Measurements from ENCODE around the gene ARHGAP28. TPM values are rescaled to one million over a fixed set of nuclear protein-coding genes. Genes with fewer than 3 reads are reported as not detected.

ARHGAP28 gene
- total RNA-seq, 1 experiment from 2014 or later = 9.2 TPM

DNA sequence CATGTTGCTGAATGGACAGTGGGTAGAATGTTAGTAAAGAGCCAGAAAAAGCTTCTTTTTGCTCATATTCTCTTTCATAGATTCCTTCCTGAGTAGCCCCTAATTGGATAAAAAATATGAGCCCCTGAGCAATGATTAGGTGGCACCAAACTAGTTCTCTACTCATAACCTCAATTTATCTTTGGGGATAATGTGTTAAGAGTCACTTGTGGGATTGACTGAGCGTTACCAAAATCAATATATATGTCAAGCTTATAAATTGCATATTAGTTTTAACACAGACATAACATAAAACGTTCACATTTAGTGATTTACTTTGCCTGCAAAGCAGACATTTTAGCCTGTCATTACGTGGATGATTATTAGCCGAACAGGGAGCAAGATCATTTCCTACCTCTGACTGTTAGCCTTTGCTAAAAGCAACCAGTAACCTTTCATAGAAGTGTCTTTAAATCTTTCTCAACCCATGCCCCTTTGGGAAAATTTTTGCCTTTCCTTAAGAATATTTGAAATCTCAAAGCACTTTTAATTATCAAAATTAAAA is 85.4 kb downstream of the ARHGAP28 start:
- Histone ChIP-seq H3K79me1 (ENCODE audit: insufficient read depth, low read depth, low read length, poor library complexity, severe bottlenecking) (no peaks in the 10 kb centered on the region), H2BK120ac (ENCODE audit: low read depth, low read length, poor library complexity, severe bottlenecking) (no peak overlapping the region), H4K20me1 (ENCODE audit: control insufficient read depth, insufficient read depth, insufficient read length) (no peaks in the 10 kb centered on the region), H3K56ac (ENCODE audit: insufficient read length, low read depth, low read length) (no peak overlapping the region), H3K79me2 (ENCODE audit: insufficient read depth, low read length) (no peaks in the 10 kb centered on the region), H3K9me3 (ENCODE audit: control insufficient read depth, low read depth, low read length) (no peaks in the 10 kb centered on the region), H2BK12ac (ENCODE audit: insufficient read length, low read depth, low read length) (no peak overlapping the region), H2BK5ac (ENCODE audit: insufficient read length, low read length) (no peak overlapping the region), H3K4me2 (ENCODE audit: insufficient read depth, insufficient read length, low read length) (no peak overlapping the region), H2AFZ (ENCODE audit: low read length) (no peak overlapping the region), H4K5ac (ENCODE audit: insufficient read length, low read depth, low read length) (no peak overlapping the region), H3K23me2 (ENCODE audit: insufficient read length, low read depth, low read length, poor library complexity, severe bottlenecking) (no peaks in the 10 kb centered on the region), H3K14ac (ENCODE audit: insufficient read depth, low read length) (no peak overlapping the region), H3K9ac (ENCODE audit: extremely low read depth, insufficient read length, low read length) (no peak overlapping the region), H3K23ac (ENCODE audit: insufficient read length, low read depth, low read length) (no peak overlapping the region), H3K4ac (ENCODE audit: low read depth, low read length) (no peak overlapping the region), H2AK5ac (ENCODE audit: insufficient read length, low read length) (no peak overlapping the region), H4K8ac (replicated peaks; ENCODE audit: insufficient read length, low read depth, low read length) (no peak overlapping the region), H4K91ac (ENCODE audit: insufficient read length, low read depth, low read length) (no peak overlapping the region), H2BK20ac (ENCODE audit: low read depth, low read length, poor library complexity, severe bottlenecking) (no peak overlapping the region), H3K4me1 (ENCODE audit: insufficient read depth, low read length) (no peaks in the 10 kb centered on the region; the same call in 1 of the 2 replicates), H3K27ac (ENCODE audit: insufficient read length, low read depth, low read length) (no peak overlapping the region), H3K18ac (ENCODE audit: insufficient read length, low read depth, low read length) (no peak overlapping the region), H3K27me3 (ENCODE audit: insufficient read depth, low read length) (no peaks in the 10 kb centered on the region), H3T11ph (ENCODE audit: low read length) (no peak overlapping the region), H2BK15ac (ENCODE audit: low read depth, low read length) (no peak overlapping the region)
- DNase-seq = no peak
- peaks cover 13 to 16% of the 10 kb centered on the region in 2 experiments for H3K4me1 Mint-ChIP-seq
- no peak for TF ChIP-seq CTCF (conservative IDR thresholded peaks at IDR 0.05)
- H3K9me3 Mint-ChIP-seq = no peaks in the 10 kb centered on the region
- H3K36me3 Mint-ChIP-seq (ENCODE audit: insufficient read depth in 1 of 3, low read depth in 3 of 3) = 0 out of 7 replicates have a peak, but pooled peaks cover 0 to under 1% (median 0%) of the 10 kb centered on the region in 3 experiments
- WGBS (ENCODE audit: extremely low coverage, insufficient read length, low lambda C conversion rate) = no CpG with 5 or more reads among the region's 4 CpGs
- no peaks in the 10 kb centered on the region for H3K27me3 Mint-ChIP-seq (ENCODE audit: low read depth)
- no peak overlapping the region for H3K27ac Mint-ChIP-seq
- no peak overlapping the region for H3K4me3 Mint-ChIP-seq
